ENCODE results near the gene VEZT.

The VEZT gene

GRCh38 chr12:95243497-95244183, 26.0 kb downstream of the VEZT start:
- no peak for TF ChIP-seq CTCF (IDR thresholded peaks at IDR 0.05)

GRCh38 chr12:95244350-95244749, 26.7 kb downstream of the VEZT start:
- TF ChIP-seq CTCF (IDR thresholded peaks at IDR 0.05) = no peak

DNA sequence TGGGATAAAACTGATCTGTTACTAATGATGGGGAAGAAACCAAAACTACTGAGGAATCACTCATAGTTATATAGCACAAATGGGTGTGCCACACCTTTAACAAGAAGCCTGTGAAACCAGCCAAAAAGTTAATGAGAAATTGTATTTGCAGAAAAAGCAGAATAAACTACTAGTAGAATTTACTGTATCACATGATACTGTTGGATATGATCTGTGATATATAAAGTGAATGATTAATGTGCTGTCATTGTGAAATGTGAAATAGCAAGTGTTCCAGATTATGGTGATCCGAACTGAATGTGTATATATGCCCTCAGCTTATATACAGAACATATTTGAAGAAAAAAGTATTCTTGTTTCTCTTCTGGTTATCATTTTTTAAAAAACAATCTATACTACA, 30.5 kb downstream of the VEZT start:
- TF ChIP-seq CTCF (IDR thresholded peaks at IDR 0.05) = no peak

GRCh38 chr12:95248604-95249360, 31.2 kb downstream of the VEZT start:
- no peak for TF ChIP-seq CTCF (IDR thresholded peaks at IDR 0.05)

- no peak for TF ChIP-seq CTCF (IDR thresholded peaks at IDR 0.05)
Observed at GRCh38 chr12:95253386-95253785, 35.8 kb downstream of the VEZT start.

DNA sequence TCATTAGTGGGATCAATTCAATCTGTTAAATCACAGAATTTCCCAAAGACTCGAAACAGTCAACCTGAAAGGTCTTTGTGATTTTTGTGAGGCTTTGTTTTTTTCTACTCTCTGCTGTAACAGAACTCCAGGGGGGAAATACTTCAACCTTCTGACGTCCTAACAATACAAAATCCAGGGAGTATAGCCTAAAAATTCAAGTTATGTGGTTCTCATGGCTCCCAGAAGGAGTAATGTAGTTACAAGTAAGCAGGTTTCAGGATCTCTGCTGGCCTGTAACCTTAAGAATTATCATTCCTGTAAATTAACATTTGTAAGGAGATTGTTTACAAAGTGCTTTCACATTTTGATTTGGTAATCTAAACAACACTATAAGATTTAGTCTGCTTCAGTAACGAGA, 39.9 kb downstream of the VEZT start:
- TF ChIP-seq CTCF (IDR thresholded peaks at IDR 0.05) = no peak

GRCh38 chr12:95258151-95258550, 40.5 kb downstream of the VEZT start:
- no peak for TF ChIP-seq CTCF (IDR thresholded peaks at IDR 0.05)

Data from LNCAP (cell line).